ENCODE measurements around the gene TFCP2.

Gene TFCP2

DNA sequence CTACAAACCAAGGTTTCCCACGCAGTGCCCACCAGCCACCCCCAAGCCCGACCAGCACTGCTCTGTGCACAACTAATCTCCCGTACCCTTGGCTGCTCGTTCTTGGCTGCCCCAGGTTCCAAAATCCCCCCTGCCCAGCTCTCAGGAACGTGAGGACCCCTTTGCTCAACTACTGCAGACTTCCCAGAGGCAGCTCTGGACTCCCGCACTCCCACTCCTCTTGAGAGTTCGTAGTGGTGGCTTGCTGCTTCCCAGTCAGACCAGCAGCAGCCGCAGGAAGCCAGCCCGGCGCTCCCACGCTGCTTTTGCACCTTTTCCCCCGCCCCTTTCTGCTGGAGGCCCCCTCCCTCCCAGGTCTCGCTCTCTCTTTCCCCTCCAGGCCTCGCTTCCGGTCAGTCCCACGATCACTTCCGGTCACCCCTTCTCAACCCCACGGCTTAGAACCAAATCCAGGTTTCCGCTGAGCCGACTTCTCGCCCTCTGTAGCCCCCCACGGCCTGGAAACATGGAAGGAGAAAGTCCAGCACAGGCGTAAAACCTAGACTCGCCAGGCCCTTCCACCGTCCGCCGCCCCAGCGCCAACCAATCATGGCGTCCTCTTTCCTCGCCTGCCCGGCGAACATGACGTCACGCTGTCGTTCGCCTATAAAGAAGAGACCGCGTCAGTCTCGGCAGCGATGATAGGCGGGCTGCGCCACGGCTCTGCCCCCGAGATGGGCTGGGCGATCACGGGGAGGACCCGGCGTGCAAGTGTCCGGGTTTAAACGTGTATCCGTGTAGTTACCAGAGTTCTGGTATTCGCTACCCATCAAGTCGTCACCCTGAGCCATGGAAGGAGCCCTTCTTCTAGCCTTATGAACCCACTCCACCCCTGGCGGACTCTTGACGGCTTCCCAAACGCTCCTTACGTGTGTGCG, at the start of gene TFCP2 (continued):
- TF ChIP-seq, protein P1, sequence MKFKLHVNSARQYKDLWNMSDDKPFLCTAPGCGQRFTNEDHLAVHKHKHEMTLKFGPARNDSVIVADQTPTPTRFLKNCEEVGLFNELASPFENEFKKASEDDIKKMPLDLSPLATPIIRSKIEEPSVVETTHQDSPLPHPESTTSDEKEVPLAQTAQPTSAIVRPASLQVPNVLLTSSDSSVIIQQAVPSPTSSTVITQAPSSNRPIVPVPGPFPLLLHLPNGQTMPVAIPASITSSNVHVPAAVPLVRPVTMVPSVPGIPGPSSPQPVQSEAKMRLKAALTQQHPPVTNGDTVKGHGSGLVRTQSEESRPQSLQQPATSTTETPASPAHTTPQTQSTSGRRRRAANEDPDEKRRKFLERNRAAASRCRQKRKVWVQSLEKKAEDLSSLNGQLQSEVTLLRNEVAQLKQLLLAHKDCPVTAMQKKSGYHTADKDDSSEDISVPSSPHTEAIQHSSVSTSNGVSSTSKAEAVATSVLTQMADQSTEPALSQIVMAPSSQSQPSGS (tag by site-specific recombination; IDR thresholded peaks at IDR 0.05; ENCODE audit: low read depth), result peak; percentile 100
- TF ChIP-seq KLF10 (tag by site-specific recombination; IDR thresholded peaks at IDR 0.05), result 0 out of 2 replicates have a peak, but pooled peaks have one; percentile 31
- TF ChIP-seq ZNF501 (tag by site-specific recombination; IDR thresholded peaks at IDR 0.05), result peak; percentile 80; the same call in 1 of the 2 replicates
- TF ChIP-seq GLIS2 (tag by site-specific recombination; IDR thresholded peaks at IDR 0.05), result peak; percentile 95
- peak; percentile 84 for TF ChIP-seq ZNF596 (tag by site-specific recombination; IDR thresholded peaks at IDR 0.05)
- 0 out of 2 replicates have a peak, but pooled peaks have one; percentile 26 for TF ChIP-seq REST (tag by site-specific recombination; IDR thresholded peaks at IDR 0.05)
- TF ChIP-seq BCL11B (tag by site-specific recombination; IDR thresholded peaks at IDR 0.05; ENCODE audit: low read depth), result peak; percentile 100
- TF ChIP-seq ZSCAN5A (tag by site-specific recombination; IDR thresholded peaks at IDR 0.05), result peak; percentile 70; the same call in 1 of the 2 replicates
- TF ChIP-seq ZNF23 (tag by site-specific recombination; IDR thresholded peaks at IDR 0.05; ENCODE audit: borderline replicate concordance), result no peak
- no peak for TF ChIP-seq ZNF10 (tag by site-specific recombination; IDR thresholded peaks at IDR 0.05)
- TF ChIP-seq ZNF660 (tag by site-specific recombination; IDR thresholded peaks at IDR 0.05), result peak; percentile 16; the same call in 1 of the 2 replicates
- TF ChIP-seq OSR2 (tag by site-specific recombination; IDR thresholded peaks at IDR 0.05), result peak; percentile 58
- 0 out of 2 replicates have a peak, but pooled peaks have one; percentile 26 for TF ChIP-seq TRIM28 (IDR thresholded peaks at IDR 0.05; ENCODE audit: borderline replicate concordance, low read length)
- no peak for TF ChIP-seq GFI1B (tag by site-specific recombination; IDR thresholded peaks at IDR 0.05)
- peak; percentile 78; the same call in 1 of the 2 replicates for TF ChIP-seq ZNF391 (tag by site-specific recombination; IDR thresholded peaks at IDR 0.05; ENCODE audit: borderline replicate concordance, low read depth)
- TF ChIP-seq ZSCAN30 (tag by site-specific recombination; IDR thresholded peaks at IDR 0.05), result peak; percentile 54; the same call in 1 of the 2 replicates
- TF ChIP-seq GLI4 (tag by site-specific recombination; IDR thresholded peaks at IDR 0.05), result 0 out of 2 replicates have a peak, but pooled peaks have one; percentile 58
- peak; percentile 87 for TF ChIP-seq PRDM1 (tag by site-specific recombination; IDR thresholded peaks at IDR 0.05)
- peak; percentile 90 for TF ChIP-seq YY2 (tag by site-specific recombination; IDR thresholded peaks at IDR 0.05)
- TF ChIP-seq ZNF600 (tag by site-specific recombination; IDR thresholded peaks at IDR 0.05), result peak; percentile 93
- TF ChIP-seq ZNF692 (tag by site-specific recombination; IDR thresholded peaks at IDR 0.05), result peak; percentile 75; the same call in 1 of the 2 replicates
- TF ChIP-seq ZNF514 (tag by site-specific recombination; IDR thresholded peaks at IDR 0.05), result no peak
- peak; percentile 79 for TF ChIP-seq ZNF843 (tag by site-specific recombination; IDR thresholded peaks at IDR 0.05)
- 0 out of 2 replicates have a peak, but pooled peaks have one; percentile 30 for TF ChIP-seq ZNF18 (tag by site-specific recombination; IDR thresholded peaks at IDR 0.05)
- TF ChIP-seq, protein P2, sequence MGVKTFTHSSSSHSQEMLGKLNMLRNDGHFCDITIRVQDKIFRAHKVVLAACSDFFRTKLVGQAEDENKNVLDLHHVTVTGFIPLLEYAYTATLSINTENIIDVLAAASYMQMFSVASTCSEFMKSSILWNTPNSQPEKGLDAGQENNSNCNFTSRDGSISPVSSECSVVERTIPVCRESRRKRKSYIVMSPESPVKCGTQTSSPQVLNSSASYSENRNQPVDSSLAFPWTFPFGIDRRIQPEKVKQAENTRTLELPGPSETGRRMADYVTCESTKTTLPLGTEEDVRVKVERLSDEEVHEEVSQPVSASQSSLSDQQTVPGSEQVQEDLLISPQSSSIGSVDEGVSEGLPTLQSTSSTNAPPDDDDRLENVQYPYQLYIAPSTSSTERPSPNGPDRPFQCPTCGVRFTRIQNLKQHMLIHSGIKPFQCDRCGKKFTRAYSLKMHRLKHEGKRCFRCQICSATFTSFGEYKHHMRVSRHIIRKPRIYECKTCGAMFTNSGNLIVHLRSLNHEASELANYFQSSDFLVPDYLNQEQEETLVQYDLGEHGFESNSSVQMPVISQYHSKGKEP (tag by site-specific recombination; IDR thresholded peaks at IDR 0.05), result no peak
- TF ChIP-seq KLF16 (tag by site-specific recombination; IDR thresholded peaks at IDR 0.05), result peak; percentile 89
- 0 out of 2 replicates have a peak, but pooled peaks have one; percentile 27 for TF ChIP-seq ZNF785 (tag by site-specific recombination; IDR thresholded peaks at IDR 0.05)
- no peak for TF ChIP-seq ZNF792 (tag by site-specific recombination; IDR thresholded peaks at IDR 0.05)
